GM19351 (cell line): ENCODE data around the gene CDC25B.

Experiments
- ATAC-seq: cut with Tn5 transposase; IDR thresholded peaks from one replicate; pipeline ENCODE4 v1.9.1; 2021; ENCODE audit warnings: mild to moderate bottlenecking, moderate library complexity; ENCODE audit not compliant: unreplicated experiment

CDC25B gene

DNA sequence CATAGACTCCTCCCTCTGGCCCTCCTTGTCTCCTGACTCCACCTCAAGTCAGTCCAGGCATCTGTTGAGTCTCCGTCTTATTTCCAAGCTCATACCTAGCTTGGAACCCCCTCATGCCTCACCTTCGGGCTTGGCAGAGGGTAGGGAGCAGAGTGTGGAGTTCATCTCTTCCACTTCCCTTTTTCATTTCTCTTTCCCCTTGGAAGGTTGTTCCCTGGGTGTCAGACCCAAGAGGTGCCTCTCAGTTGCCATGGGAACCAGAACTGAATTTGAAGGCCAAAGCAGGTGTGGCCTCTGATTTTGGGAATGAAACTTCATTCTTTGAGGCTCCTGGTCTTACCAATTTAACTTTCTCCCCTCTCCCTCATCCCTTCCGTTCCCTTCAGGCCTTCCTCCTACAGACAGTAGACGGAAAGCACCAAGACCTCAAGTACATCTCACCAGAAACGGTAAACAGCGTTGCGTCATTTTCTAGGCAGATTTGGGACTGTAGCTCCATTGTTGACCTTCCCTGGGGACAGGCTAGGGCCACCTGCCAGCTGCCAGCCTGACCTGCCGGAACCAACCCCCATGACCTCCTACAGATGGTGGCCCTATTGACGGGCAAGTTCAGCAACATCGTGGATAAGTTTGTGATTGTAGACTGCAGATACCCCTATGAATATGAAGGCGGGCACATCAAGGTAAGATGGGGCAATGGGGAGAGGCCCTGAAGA, 6.6 kb downstream of the CDC25B start:
- no peak for ATAC-seq

- no peak for ATAC-seq
These were observed 7.2 kb downstream of the CDC25B start for GRCh38 chr20:3803289-3803688.

- no peak for ATAC-seq
These were observed 7.7 kb downstream of the CDC25B start for GRCh38 chr20:3803854-3804253.

GRCh38 chr20:3804254-3804751, 8.2 kb downstream of the CDC25B start:
- no peak for ATAC-seq

- ATAC-seq, result no peak
These were observed 8.7 kb downstream of the CDC25B start for GRCh38 chr20:3804781-3805180.

DNA sequence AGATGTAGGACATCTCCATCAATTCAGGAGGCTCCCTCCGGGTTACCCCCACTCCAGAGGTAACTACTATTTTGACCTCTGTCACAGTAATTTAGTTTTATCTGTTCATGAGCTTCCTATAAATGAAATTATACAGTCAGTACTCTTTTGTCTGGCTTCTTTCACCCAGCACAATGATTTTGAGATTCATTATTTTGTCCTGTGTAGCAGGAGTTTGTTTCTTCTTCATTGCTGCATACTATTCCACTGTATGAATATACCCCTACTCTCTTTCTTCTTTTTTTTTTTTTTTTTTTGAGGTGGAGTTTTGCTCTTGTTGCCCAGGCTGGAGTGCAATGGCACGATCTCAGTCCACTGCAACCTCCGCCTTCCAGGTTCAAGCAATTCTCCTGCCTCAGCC, 12.4 kb downstream of the CDC25B start:
- no peak for ATAC-seq

DNA sequence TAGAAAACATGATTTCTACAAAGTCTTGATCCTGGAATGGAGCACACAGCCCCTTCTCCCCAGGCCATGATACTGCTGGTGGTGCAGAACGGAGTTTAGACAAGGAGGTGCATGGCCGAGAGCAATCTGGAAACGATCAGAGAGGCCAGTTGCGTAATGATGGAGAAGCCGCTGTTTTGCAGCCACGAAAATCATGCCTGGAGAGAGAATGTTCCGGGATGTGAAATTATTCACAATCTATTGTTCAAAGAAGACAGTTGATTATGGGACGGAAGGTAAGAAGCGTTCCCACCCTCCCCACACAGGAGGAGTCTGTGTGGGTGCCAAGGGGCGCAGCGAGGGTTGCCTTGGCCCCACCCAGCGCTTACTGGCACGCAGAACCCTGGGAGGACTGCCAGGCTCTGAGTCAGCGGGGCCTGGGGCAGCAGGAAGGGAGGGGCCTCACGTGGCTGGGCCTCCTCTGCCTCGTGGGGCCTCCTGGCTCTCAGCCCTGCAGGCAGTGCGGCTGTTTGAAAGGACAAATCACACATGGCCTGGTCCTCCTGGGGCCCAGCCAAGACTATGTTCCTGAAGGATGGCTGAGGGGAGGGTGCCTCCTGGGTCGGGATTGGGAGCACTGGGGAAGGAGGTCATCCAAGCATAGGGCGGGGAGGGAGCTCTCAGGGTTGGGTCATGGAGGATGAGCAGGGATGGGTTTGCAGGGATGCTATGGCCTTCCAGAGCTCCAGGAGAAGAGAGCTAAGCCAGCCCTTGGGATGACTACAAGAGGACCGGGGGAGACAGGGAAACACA, 15.6 kb downstream of the CDC25B start:
- ATAC-seq, result no peak

- ATAC-seq, result no peak
These were observed 16.2 kb downstream of the CDC25B start for GRCh38 chr20:3812259-3812681.

GRCh38 chr20:3812975-3813847, 17.1 kb downstream of the CDC25B start:
- ATAC-seq, result no peak

- no peak for ATAC-seq
These were observed 17.9 kb downstream of the CDC25B start for GRCh38 chr20:3813848-3814581.

DNA sequence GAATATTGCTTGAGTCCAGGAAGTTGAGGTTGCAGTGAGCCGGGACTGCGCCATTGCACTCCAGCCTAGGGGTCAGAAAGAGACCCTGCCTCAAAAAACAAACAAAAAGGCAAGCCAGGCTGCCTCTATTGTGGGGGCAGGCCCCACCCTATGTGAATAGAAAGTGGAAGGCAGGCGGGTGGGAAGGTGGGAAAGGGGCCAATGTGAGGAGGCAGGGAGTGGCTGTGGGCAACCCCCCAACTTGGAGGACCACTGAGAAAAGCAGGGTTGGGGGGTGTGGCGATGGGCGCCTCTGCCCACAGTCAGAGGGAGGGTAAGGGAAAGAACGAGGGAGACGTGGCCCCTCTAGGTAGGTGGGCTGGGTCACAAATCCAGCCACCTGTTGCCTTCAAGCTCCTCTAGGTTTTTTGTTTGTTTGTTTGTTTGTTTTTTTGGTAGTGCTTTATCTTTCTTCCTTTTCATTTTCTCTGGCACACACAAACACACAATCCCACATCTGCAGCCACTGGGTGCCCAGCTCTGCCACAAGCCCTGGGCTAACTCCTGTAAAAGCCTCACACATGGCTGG, 18.9 kb downstream of the CDC25B start:
- ATAC-seq, result no peak

GRCh38 chr20:3815703-3816315, 19.7 kb downstream of the CDC25B start:
- ATAC-seq, result no peak

- peak; percentile 31 for ATAC-seq
These were observed 22.3 kb downstream of the CDC25B start for GRCh38 chr20:3818155-3819151.

DNA sequence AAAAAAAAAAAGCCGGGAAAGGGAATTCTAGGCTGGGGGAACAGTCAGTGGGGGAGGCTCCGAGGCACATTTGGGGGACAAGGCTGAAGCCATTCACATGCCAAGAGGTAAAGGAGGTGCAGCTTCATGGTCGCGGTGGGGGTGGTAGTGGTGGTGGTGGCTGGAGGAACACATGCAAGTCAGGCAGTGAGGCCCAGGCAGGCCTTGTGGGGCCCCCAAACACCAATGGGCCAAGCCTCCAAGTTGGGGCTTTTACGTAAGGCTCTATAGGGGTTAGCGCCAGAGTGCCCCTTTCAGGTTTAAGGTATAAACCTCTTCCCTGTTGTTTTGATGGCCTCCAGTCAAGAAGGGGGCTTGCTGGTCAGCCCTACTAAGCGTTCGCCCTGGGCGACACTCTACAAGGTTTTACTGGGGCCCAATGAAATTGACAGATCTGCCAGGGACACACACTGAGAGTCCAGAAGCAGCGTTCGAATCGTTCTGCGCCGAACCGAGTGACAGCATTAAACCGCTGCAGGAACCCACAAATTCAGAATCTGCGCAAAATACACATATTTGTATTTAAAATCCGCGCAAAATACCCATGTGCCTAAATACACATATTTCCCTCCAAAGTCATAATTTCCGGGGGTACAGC, 23.4 kb downstream of the CDC25B start:
- no peak for ATAC-seq

DNA sequence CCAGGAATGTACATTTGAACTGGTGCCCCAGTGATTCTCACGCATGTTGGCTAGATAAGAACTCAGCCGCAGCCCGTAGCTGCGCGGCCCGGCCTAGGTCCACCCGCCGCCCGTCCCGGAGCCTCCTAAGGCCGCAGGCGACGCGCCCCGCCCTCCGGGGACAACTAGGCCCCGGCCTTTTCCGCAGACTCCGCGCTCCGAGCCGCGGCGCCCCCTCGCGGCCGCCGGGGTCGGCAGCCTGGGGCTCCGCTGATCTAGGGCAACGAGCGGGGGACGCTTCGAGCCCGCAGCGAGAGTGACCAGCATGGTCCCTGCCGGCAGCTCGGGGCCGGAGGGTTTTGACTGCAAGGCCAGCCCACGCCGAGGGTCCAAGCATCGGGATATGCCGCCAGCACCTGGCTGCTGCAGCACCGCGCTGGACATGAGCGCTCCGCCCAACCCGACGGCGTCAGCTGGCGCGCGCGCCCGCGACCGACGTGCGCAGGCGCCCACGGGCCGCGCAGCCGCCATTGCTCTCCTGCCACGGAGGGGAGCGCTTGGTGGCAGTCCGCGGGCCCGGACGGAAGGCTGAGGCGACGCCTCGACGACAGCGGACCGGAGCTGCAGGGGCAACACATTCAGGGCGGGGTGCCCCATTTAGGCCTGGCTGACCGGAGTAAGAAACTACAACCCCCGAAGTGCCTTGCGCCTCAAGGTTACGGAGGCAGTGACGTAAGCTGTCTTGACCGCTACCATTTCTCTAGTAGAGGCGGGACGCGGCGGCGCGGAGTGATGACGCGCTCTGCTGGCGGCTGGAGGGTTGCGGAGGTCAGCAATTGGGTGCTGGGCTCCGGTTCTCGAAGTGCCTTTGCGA, 24.2 kb downstream of the CDC25B start, which contains the start of gene AP5S1:
TSS of gene AP5S1 (plus strand) at position 500 of the 853 bp plus-strand sequence. CDS start 1,571 bp downstream, outside the sequence.
- ATAC-seq, result peak; percentile 81

GRCh38 chr20:3820901-3821727, 25.0 kb downstream of the CDC25B start:
- ATAC-seq, result peak; percentile 5
